ENCODE measurements around the gene SOCS1. TPM values are rescaled to one million over a fixed set of nuclear protein-coding genes. Genes with fewer than 3 reads are reported as not detected.

Gene SOCS1
- total and polyA plus RNA-seq, 2 of the 8 experiments (the other 6 are each of a cell fraction or from before 2014, with no cell fraction given): 21.0 to 48.9 TPM

DNA sequence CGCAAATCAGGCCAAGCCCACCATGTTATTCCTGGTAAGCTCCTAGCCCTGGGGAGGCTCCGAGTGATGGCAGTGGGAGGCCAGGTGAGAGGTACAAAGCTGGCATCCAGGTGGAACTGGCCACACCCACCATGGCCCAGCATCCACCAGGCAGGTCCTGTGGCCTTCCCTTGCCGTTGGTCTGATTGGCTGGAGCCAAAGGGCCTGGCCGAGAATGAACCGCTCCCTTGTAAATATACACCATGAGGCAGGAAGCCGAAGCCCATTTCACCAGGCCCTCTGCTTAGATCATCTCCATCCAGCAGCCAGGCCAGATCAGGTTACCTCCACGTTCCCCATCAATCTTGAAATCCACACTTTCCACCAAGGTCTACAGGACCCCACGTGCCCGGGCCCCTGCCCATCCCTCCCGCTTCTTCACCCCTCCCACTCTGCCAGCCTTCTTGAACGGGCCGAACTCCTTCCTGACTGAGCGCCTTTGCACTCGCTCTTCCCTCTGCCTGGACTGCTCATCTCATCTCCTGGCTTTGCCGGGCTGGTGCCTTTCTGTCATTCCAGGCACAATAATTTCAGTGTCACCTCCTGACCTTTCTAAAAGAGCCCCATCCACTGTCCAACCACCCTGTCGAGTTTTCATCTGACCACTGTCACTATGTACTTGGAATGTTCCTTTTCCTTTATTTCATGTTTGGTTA lies 5.8 kb downstream of the SOCS1 start (continued):
- 0 out of 2 replicates have a peak, but pooled peaks have one; percentile 2 for TF ChIP-seq GABPA (IDR thresholded peaks at IDR 0.05; ENCODE audit: borderline replicate concordance, insufficient read depth, low read length)

Measured in H1 (cell line).